PC-3 (cell line): ENCODE results near the gene HMCN2.

Experiments
- EZH2 ChIP-seq: fragments of 300-600 bp; sonication (generic); IDR thresholded peaks from one replicate; pipeline ENCODE4 v1.6.1; 2017; ENCODE audit warnings: antibody characterized with exemption, mild to moderate bottlenecking, low read length; ENCODE audit not compliant: unreplicated experiment
- EZH2phosphoT487 ChIP-seq: fragments of 300-600 bp; sonication (generic); IDR thresholded peaks from 2 replicates; pipeline ENCODE4 v1.6.1; 2018; ENCODE audit warnings: mild to moderate bottlenecking, antibody characterized with exemption, low read length, borderline replicate concordance
- TF ChIP-seq, protein P1 (sequence below): fragments of 300-600 bp; sonication (generic); conservative IDR thresholded peaks from 2 replicates; pipeline ENCODE4 v1.5.1; 2017; ENCODE audit warnings: antibody characterized with exemption, low read depth, mild to moderate bottlenecking, low read length

DNA sequence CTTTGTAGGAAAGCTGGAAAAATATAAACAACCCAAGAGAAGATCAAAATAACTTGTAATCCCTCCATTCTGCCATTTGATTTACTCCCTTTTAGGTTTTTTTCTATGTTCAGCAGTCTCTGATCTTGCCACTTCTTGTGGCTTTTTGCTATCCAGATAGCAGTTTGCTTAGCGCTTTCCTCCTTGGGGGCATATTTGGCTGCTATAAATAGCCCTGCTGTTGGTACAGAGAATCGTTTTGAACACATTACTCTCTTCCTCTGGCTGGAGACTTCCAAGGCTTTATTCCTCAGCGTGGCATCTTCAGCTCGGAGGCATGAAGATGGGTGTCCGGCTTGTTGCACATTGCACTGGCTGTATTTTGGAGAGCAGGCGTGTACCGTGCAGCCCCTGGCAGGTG, 38.6 kb downstream of the HMCN2 start:
- TF ChIP-seq EZH2 (no peak), EZH2phosphoT487 (no peak)
- TF ChIP-seq, protein P1, sequence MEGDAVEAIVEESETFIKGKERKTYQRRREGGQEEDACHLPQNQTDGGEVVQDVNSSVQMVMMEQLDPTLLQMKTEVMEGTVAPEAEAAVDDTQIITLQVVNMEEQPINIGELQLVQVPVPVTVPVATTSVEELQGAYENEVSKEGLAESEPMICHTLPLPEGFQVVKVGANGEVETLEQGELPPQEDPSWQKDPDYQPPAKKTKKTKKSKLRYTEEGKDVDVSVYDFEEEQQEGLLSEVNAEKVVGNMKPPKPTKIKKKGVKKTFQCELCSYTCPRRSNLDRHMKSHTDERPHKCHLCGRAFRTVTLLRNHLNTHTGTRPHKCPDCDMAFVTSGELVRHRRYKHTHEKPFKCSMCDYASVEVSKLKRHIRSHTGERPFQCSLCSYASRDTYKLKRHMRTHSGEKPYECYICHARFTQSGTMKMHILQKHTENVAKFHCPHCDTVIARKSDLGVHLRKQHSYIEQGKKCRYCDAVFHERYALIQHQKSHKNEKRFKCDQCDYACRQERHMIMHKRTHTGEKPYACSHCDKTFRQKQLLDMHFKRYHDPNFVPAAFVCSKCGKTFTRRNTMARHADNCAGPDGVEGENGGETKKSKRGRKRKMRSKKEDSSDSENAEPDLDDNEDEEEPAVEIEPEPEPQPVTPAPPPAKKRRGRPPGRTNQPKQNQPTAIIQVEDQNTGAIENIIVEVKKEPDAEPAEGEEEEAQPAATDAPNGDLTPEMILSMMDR: no peak
